Measurements from ENCODE around the gene RASGEF1C.

RASGEF1C gene

GRCh38 chr5:180079702-180080466 is 129.1 kb downstream of the RASGEF1C start:
- no peak for DNase-seq

- DNase-seq = no peak
Observed at GRCh38 chr5:180078348-180078747, 130.7 kb downstream of the RASGEF1C start.

GRCh38 chr5:180077594-180078284 is 131.3 kb downstream of the RASGEF1C start:
- DNase-seq = no peak

- no peak for DNase-seq
Observed at GRCh38 chr5:180075703-180076102, 133.3 kb downstream of the RASGEF1C start.

- no peak for DNase-seq
Observed at GRCh38 chr5:180074462-180074861, 134.5 kb downstream of the RASGEF1C start.

- no peak for DNase-seq
Observed at GRCh38 chr5:180072556-180072955, 136.5 kb downstream of the RASGEF1C start.

GRCh38 chr5:180072256-180072548 is 136.8 kb downstream of the RASGEF1C start:
- no peak for DNase-seq

- peak; percentile 87 for DNase-seq
Observed at GRCh38 chr5:180071531-180072255, 137.3 kb downstream of the RASGEF1C start, which contains the start of gene RNF130. Gene RNF130 (minus strand): TSS chr5:180071759. CDS start chr5:180071702, 57 bp downstream.

GRCh38 chr5:180070756-180071530 is 138.1 kb downstream of the RASGEF1C start:
- no peak for DNase-seq

GRCh38 chr5:180069589-180070247 is 139.3 kb downstream of the RASGEF1C start:
- no peak for DNase-seq

- DNase-seq = no peak
Observed at GRCh38 chr5:180068519-180069090, 140.4 kb downstream of the RASGEF1C start.

- no peak for DNase-seq
Observed at GRCh38 chr5:180067986-180068385, 141.0 kb downstream of the RASGEF1C start.

GRCh38 chr5:180060192-180060591 is 148.8 kb downstream of the RASGEF1C start:
- DNase-seq = no peak

- no peak for DNase-seq
Observed at GRCh38 chr5:180059326-180059725, 149.7 kb downstream of the RASGEF1C start.

- no peak for DNase-seq
Observed at GRCh38 chr5:180056153-180056552, 152.9 kb downstream of the RASGEF1C start.

GRCh38 chr5:180054226-180054625 is 154.8 kb downstream of the RASGEF1C start:
- no peak for DNase-seq

- DNase-seq = no peak
Observed at GRCh38 chr5:180053061-180053602, 155.9 kb downstream of the RASGEF1C start.

- no peak for DNase-seq
Observed at GRCh38 chr5:180052211-180052818, 156.7 kb downstream of the RASGEF1C start.
